ENCODE measurements around the gene CSNK2B. TPM values are rescaled to one million over a fixed set of nuclear protein-coding genes. Genes with fewer than 3 reads are reported as not detected.

CSNK2B gene
- total and polyA plus RNA-seq, 9 of the 15 experiments (the other 6 are each of a cell fraction or from before 2014, with no cell fraction given), result 120 to 1,126 (median 529) TPM

- TF ChIP-seq FOXO4 (CRISPR knock-in tag; IDR thresholded peaks at IDR 0.05) (0 out of 2 replicates have a peak, but pooled peaks have one; percentile 54), AFF1 (IDR thresholded peaks at IDR 0.05; ENCODE audit: low read depth in 1 of 2, partially characterized antibody in 2 of 2) (peak in 1 of 2 experiments; percentile 42), HINFP (tag; conservative IDR thresholded peaks at IDR 0.05; ENCODE audit: low read depth) (no peak), KAT2B (IDR thresholded peaks at IDR 0.05; ENCODE audit: low read depth, low read length) (no peak), TBL1XR1 (IDR thresholded peaks at IDR 0.05; ENCODE audit: low read length in 2 of 2) (0 out of 4 replicates have a peak, but pooled peaks of 1 of the 2 experiments have one; percentile 7), SMARCC2 (IDR thresholded peaks at IDR 0.05; ENCODE audit: low read depth) (0 out of 2 replicates have a peak, but pooled peaks have one; percentile 62), ARNT (IDR thresholded peaks at IDR 0.05) (peak; percentile 52 to 85; a peak in 2 of 4 replicates), XRCC5 (IDR thresholded peaks at IDR 0.05; ENCODE audit: low read depth, low read length) (0 out of 2 replicates have a peak, but pooled peaks have one; percentile 53), MIER1 (IDR thresholded peaks at IDR 0.05; ENCODE audit: low read depth) (peak; percentile 35; the same call in 1 of the 2 replicates), MYC (IDR thresholded peaks at IDR 0.05; ENCODE audit: low read depth, low read length) (no peak), MYC (CRISPR knock-in tag; IDR thresholded peaks at IDR 0.05; ENCODE audit: borderline replicate concordance, low read depth) (peak; percentile 83; the same call in 1 of the 2 replicates), ARID2 (IDR thresholded peaks at IDR 0.05) (peak; percentile 77; the same call in 1 of the 2 replicates), TRIM25 (IDR thresholded peaks at IDR 0.05; ENCODE audit: borderline replicate concordance) (0 out of 2 replicates have a peak, but pooled peaks have one; percentile 67), SIN3A (IDR thresholded peaks at IDR 0.05; ENCODE audit: borderline replicate concordance in 2 of 2, control insufficient read depth in 1 of 2, low read depth in 2 of 2, low read length in 2 of 2) (peak; percentile 29 to 59; a peak in 3 of 4 replicates), ZNF253 (CRISPR knock-in tag; conservative IDR thresholded peaks at IDR 0.05) (peak; percentile 80; the same call in 1 of the 2 replicates), CHD1 (IDR thresholded peaks at IDR 0.05; ENCODE audit: low read length) (peak; percentile 73), ELF2 (CRISPR knock-in tag; IDR thresholded peaks at IDR 0.05) (peak; percentile 6; the same call in 1 of the 2 replicates)
These were observed 571 bp downstream of the CSNK2B start (continued) for GRCh38 chr6:31666337-31666965.
